Uterus (tissue), 2 donors: ENCODE results near the gene COX4I1.

Experiments used
- CTCF ChIP-seq, 4 experiments: fragments of 200-600 bp in 2 of 4; fragments of 450-650 bp in 2 of 4; sonication (generic) in 2 of 4; IDR thresholded peaks; one replicate each; pipeline ENCODE4 v1.5.1; 2016 to 2019; ENCODE audit warnings: antibody characterized with exemption in 4 of 4, mild to moderate bottlenecking in 2 of 4, moderate library complexity in 1 of 4
- POLR2A ChIP-seq, 2 donors: fragments of 450-650 bp; IDR thresholded peaks; one replicate each; pipeline ENCODE4 v1.6.1; 2016; ENCODE audit warnings: antibody characterized with exemption in 2 of 2, mild to moderate bottlenecking in 1 of 2, moderate library complexity in 1 of 2

- no peak for TF ChIP-seq CTCF (IDR thresholded peaks at IDR 0.05)
- TF ChIP-seq POLR2A (IDR thresholded peaks at IDR 0.05): no peak
These were observed 39.7 kb upstream of the COX4I1 start for GRCh38 chr16:85759631-85760419.
